OCI-LY7 (cell line): ENCODE measurements around the gene HSPBP1.

Experiments
- EZH2phosphoT487 ChIP-seq: fragments of 200-600 bp; sonication (generic); IDR thresholded peaks from 2 replicates; pipeline ENCODE4 v1.6.1; 2018; ENCODE audit warnings: low read depth, borderline replicate concordance, mild to moderate bottlenecking, mixed run types, antibody characterized with exemption, low read length, moderate library complexity, mixed read lengths
- TF ChIP-seq, protein P1 (sequence below): fragments of 200-600 bp; sonication (generic); conservative IDR thresholded peaks from 2 replicates; pipeline ENCODE4 v1.5.1; 2014; ENCODE audit warnings: mild to moderate bottlenecking, antibody characterized with exemption, low read length, moderate library complexity, mixed read lengths

- TF ChIP-seq, protein P1, sequence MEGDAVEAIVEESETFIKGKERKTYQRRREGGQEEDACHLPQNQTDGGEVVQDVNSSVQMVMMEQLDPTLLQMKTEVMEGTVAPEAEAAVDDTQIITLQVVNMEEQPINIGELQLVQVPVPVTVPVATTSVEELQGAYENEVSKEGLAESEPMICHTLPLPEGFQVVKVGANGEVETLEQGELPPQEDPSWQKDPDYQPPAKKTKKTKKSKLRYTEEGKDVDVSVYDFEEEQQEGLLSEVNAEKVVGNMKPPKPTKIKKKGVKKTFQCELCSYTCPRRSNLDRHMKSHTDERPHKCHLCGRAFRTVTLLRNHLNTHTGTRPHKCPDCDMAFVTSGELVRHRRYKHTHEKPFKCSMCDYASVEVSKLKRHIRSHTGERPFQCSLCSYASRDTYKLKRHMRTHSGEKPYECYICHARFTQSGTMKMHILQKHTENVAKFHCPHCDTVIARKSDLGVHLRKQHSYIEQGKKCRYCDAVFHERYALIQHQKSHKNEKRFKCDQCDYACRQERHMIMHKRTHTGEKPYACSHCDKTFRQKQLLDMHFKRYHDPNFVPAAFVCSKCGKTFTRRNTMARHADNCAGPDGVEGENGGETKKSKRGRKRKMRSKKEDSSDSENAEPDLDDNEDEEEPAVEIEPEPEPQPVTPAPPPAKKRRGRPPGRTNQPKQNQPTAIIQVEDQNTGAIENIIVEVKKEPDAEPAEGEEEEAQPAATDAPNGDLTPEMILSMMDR = no peak
- no peak for TF ChIP-seq EZH2phosphoT487
Measured at GRCh38 chr19:55276720-55277430, 3.0 kb downstream of the HSPBP1 start.
